Aorta (tissue), 5 donors: ENCODE results near the gene TBCD. TPM values are rescaled to one million over a fixed set of nuclear protein-coding genes. Genes with fewer than 3 reads are reported as not detected.

Experiments used
- ATAC-seq: fragments of 200-7000 bp; cut with Tn5 transposase; one replicate; pipeline ENCODE4 v1.9.1; 2022; ENCODE audit warnings: moderate library complexity; ENCODE audit not compliant: low FRiP score
- DNase-seq, 2 donors: peaks; one replicate each; pipeline ENCODE4 v3.0.0-alpha.2; 2020
- H3K27ac ChIP-seq, 2 donors: one replicate each; pipeline ENCODE4 v1.5.1; 2013; ENCODE audit warnings: low read length in 2 of 2, mild to moderate bottlenecking in 2 of 2, moderate library complexity in 2 of 2, control low read depth in 1 of 2, inconsistent platforms in 1 of 2, low read depth in 1 of 2
- H3K27me3 ChIP-seq, 2 donors: one replicate each; pipeline ENCODE4 v1.6.1; 2013; ENCODE audit warnings: control low read depth in 1 of 2, low read length in 1 of 2, mild to moderate bottlenecking in 1 of 2, moderate library complexity in 1 of 2; ENCODE audit not compliant: insufficient read depth in 2 of 2, control insufficient read depth in 1 of 2
- H3K36me3 ChIP-seq, 2 donors: one replicate each; pipeline ENCODE4 v1.6.1; 2013; ENCODE audit warnings: control low read depth in 1 of 2, low read length in 1 of 2, mild to moderate bottlenecking in 1 of 2; ENCODE audit not compliant: insufficient read depth in 2 of 2, control insufficient read depth in 1 of 2
- H3K4me1 ChIP-seq, 2 donors: one replicate each; pipeline ENCODE4 v1.6.1; 2013; ENCODE audit warnings: low read length in 2 of 2, control low read depth in 1 of 2, mild to moderate bottlenecking in 1 of 2, moderate library complexity in 1 of 2; ENCODE audit not compliant: insufficient read depth in 2 of 2, control insufficient read depth in 1 of 2
- H3K4me3 ChIP-seq, 2 donors: one replicate each; pipeline ENCODE4 v1.5.1; 2013; ENCODE audit warnings: low read length in 2 of 2, control low read depth in 1 of 2, mild to moderate bottlenecking in 1 of 2
- H3K9me3 ChIP-seq: one replicate; pipeline ENCODE4 v1.6.1; 2013; ENCODE audit warnings: mild to moderate bottlenecking, low read length; ENCODE audit not compliant: control insufficient read depth
- WGBS, 2 donors: extraction: QIAGEN DNeasy Blood & Tissue Kit; methylation state at CpG; one replicate each; pipeline ENCODE4 v1.1.7; 2013; 5-methylcytosine and 5-hydroxymethylcytosine counted together
- intact Hi-C, 2 donors: fragments of 100-400 bp; cut with DNase I; formaldehyde crosslinking; loops; one replicate each; pipeline versions ENCODE4 v1.14.2 to v1.15.0; 2022
- polyA plus RNA-seq, 2 donors: library from polyadenylated mRNA; stranded (reverse); fragments of 200-250 nt; gene quantifications; one replicate each; pipeline ENCODE4 v1.2.3, GENCODE V29; 2013
- total RNA-seq, 2 donors: library from RNA; stranded (reverse); fragmentation: NEBNext Ultra II Directional; extraction: Animal tissue kit (Norgen Biotek cat#: 25700); gene quantifications; one replicate each; pipeline ENCODE4 v1.2.1, GENCODE V29; 2021
- donor health status: healthy with polysubstance abuse.
- donor health status: Bipolar disorder and iron deficiency.
- donor health status: DM: no; HTN: no; CAD: no.
- donor health status: DM: no; HTN: no; CAD: no.
- donor health status: DM: yes; HTN: yes; CAD: no.

The TBCD gene
- total and polyA plus RNA-seq, 4 donors = 20.0 to 182 (median 111) TPM

DNA sequence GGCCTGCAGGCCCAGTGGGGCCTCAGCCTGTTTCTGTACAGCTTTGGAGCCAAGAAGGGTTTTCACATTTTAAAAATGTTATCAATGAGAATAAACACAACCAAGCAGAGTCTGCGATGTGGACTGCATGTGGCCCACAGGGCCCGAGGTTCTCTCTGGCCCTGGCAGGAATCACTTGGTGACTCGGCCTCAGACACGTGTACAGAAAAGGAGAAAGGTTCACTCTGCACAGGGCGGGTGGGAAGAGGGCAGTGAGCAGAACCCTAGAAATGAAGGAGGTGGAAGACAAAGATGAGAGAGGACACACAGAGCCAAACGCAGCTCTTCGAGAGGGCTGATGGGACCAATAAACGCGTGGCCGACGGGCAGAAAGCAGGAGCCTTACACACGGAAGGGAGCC lies 99.5 kb downstream of the TBCD start:
- Histone ChIP-seq H3K27ac (no peak overlapping the region), H3K4me1 (no peaks in the 10 kb centered on the region), H3K9me3 (peaks cover 2% of the 10 kb centered on the region), H3K4me3 (no peak overlapping the region), H3K27me3 (no peaks in the 10 kb centered on the region), H3K36me3 (no peaks in the 10 kb centered on the region)
- ATAC-seq = no peak
- intact Hi-C loops = no loop called here
- peak in 1 of 2 donors; percentile 41 for DNase-seq
- 81 to 89% methylated on average over 12 of the region's 12 CpGs for WGBS, 2 donors

DNA sequence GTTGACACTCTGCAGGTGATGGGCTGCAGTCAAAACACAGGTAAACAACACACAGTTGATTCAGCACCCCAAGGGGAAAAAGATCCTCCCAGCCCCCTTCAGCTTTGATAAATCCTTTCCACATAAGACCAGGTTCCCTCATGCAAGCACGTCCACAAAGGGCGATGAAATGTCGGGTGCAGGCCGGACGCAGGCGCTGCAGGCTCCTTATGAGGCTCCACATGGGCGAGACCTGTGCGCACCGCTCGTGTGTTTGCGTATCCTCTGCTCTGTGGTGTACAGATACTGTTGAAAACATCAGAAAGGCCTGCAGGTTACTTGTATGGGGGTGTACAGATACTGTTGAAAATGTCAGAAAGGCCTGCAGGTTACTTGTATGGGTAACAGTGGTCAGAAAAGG lies 102.4 kb downstream of the TBCD start:
- ATAC-seq (no peak), DNase-seq (peak in 1 of 2 donors; percentile 61)
- intact Hi-C loops = no loop called here
- peaks cover 2% of the 10 kb centered on the region for H3K9me3 ChIP-seq
- no peaks in the 10 kb centered on the region for H3K36me3 ChIP-seq
- H3K27me3 ChIP-seq = no peaks in the 10 kb centered on the region
- H3K4me3 ChIP-seq = no peak overlapping the region
- WGBS, 2 donors = 95 to 96% methylated on average over 11 of the region's 11 CpGs
- no peaks in the 10 kb centered on the region for H3K4me1 ChIP-seq
- no peak overlapping the region for H3K27ac ChIP-seq

DNA sequence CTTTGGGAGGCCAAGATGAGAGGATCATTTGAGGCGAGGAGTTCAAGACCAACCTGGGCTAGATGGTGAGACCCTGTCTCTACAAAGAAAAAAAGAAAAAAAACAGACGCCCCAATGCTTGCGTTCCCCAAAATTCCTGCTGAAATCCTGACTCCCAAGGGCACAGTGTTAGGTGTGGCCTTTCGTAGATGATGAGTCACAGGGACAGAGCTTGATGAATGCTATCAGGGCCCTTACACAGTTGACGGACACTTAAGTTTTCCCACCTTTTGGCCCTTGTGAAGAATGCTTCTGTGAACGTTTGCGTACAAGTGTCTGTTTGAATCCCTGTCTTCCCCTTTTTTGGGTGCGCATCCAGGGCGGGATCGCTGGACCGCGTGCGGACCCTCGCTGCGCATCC lies 104.5 kb downstream of the TBCD start:
- DNase-seq (peak in 1 of 2 donors; percentile 2), ATAC-seq (no peak)
- Histone ChIP-seq H3K9me3 (no peaks in the 10 kb centered on the region), H3K27me3 (no peaks in the 10 kb centered on the region), H3K4me1 (no peaks in the 10 kb centered on the region), H3K27ac (no peak overlapping the region), H3K36me3 (no peaks in the 10 kb centered on the region), H3K4me3 (no peak overlapping the region)
- WGBS, 2 donors = 89 to 92% methylated on average over 15 of the region's 15 CpGs
- intact Hi-C loops = no loop called here

DNA sequence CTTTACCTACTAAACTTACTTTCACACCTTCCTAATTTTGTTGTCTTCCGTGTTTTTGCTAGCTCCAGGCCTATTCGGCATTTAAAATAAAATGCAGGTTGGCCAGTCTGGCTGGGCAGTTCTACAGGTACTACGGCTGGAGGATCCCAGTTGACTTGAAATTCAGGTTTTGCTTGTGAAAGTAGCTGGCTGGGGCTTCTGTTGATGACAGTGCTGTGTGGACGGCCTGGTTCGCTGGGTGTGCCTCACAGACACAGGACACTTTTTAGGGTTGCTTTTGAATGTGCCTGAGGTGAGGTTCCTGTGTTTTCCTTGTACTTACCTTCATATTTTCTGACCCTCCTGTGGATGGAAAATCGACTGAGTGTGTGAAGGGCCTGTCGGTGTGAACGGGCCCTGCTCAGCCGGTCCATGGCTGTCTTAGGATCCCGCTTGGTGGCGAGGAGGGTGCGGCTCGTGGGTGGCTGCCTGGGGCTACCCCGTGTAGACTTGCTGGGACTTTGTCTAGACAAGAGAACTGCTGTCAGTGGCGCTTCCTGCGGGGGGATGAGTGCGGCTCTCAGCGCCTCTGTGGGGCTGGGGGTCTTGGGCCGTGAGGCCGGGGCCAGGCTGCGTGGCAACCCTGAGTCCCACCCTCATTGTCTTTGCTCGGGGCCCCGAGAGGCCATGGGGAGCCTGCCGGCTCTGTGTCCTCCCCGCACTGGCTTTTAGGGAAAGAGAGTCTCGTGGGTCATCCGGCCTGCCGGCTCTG lies 106.7 kb downstream of the TBCD start:
- no peaks in the 10 kb centered on the region for H3K27me3 ChIP-seq
- ATAC-seq (no peak), DNase-seq (peak in 1 of 2 donors; percentile 73)
- intact Hi-C loops = no loop called here
- no peaks in the 10 kb centered on the region for H3K4me1 ChIP-seq
- no peaks in the 10 kb centered on the region for H3K36me3 ChIP-seq
- no peak overlapping the region for H3K4me3 ChIP-seq
- H3K27ac ChIP-seq = no peak overlapping the region
- 92 to 94% methylated on average over 28 of the region's 28 CpGs for WGBS, 2 donors
- H3K9me3 ChIP-seq = no peaks in the 10 kb centered on the region

DNA sequence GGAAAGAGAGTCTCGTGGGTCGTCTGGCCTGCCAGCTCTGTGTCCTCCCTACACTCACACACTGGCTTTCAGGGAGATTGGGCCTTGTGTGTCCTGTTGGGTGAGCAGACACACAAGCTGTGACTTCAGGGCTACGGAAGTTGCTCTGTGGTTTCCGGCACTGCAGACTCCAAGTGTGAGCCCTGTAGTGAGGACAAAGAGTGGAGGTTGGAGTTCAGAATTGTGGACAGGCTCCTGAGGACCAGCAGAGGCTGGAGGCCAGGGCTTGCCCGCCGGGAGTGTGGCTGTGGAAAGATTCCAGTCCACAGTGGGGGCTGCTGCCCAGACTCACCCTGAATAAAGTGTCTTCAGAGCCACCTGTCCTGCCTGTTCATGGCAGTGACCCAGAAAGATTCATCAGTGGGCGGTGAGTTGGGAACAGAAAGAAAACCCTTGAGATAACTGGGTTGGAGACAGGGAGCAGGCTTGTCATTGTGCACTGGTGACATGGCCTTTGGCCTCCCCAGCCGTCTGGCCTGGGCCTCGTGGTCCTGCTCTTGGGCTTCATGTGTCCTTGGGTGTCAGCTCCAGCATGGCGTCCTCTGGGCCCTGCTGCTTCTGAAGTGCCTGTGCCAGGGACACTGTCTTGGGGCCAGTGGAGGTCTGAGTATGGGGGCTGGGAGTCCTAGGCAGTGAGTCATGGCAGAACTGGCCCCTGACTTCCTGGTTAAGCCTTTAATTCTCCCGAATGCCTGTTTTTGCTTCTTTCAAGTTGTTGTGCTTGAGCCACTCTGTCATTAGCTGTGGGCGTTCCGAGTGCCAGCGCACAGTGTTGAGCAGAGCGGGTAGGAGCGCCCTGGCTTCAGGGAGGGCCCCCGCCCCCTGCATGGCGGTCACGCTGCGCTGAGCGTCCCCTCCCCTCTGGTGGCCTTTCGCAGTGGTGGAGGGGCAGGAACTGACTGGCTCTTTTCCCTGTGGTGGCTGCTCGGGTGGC lies 107.9 kb downstream of the TBCD start:
- Histone ChIP-seq H3K27me3 (no peaks in the 10 kb centered on the region), H3K4me3 (no peak overlapping the region), H3K27ac (no peak overlapping the region), H3K36me3 (no peaks in the 10 kb centered on the region), H3K4me1 (no peaks in the 10 kb centered on the region), H3K9me3 (no peaks in the 10 kb centered on the region)
- ATAC-seq = peak; percentile 12
- DNase-seq = peak; percentile 80 to 83
- 68 to 80% methylated on average over 22 to 23 of the region's 23 CpGs for WGBS, 2 donors
- intact Hi-C loops = loop anchor here in 1 of 2 donors (10.0 kb wide), 1 partner anchor 55 kb away; no protein-coding TSS in a partner anchor

DNA sequence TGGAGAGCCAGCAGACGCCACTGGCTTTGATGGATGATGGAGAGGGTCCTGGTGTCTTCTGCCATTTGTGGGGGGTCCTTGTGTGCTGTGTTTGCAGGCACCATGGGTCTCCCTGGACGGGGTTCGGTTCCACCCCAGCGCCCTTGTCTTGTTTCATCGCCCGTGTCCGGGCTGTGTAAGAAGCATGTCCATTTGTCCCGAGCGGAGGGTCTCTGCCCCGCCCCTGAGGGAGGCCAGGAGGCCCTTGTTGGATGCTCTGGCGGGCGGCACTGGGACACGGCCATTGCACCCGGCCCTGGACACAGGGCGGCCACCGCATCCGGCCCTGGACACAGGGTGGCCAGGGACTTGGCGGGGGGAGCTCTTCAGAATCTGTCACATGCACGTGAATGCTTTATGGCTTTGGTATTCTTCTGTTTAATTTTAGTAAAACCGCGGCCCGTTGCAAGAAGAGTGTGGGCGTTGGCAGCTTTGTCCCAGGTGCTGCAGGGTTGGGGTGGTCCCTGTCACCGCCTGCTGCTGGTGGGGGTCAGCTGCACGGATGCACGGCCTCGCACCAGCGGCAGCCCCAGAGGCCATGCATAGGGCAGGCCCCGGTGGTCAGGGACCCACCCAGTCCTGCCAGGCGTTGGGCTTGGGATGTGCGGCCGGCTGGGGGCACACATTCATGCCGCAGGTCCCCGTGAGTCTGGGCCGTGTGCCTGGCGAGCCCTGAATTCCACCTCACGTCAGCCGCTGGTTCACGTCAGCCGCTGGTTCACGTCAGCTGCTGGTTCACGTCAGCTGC lies 108.9 kb downstream of the TBCD start:
- H3K27ac ChIP-seq = no peak overlapping the region
- no peaks in the 10 kb centered on the region for H3K4me1 ChIP-seq
- DNase-seq (peak in 1 of 2 donors; percentile 69), ATAC-seq (no peak)
- no peaks in the 10 kb centered on the region for H3K27me3 ChIP-seq
- WGBS, 2 donors = 91 to 93% methylated on average over 41 to 42 of the region's 42 CpGs
- intact Hi-C loops = loop anchor here in 1 of 2 donors (10.0 kb wide), 1 partner anchor 56 kb away; no protein-coding TSS in a partner anchor
- H3K4me3 ChIP-seq = no peak overlapping the region
- no peaks in the 10 kb centered on the region for H3K36me3 ChIP-seq
- no peaks in the 10 kb centered on the region for H3K9me3 ChIP-seq

DNA sequence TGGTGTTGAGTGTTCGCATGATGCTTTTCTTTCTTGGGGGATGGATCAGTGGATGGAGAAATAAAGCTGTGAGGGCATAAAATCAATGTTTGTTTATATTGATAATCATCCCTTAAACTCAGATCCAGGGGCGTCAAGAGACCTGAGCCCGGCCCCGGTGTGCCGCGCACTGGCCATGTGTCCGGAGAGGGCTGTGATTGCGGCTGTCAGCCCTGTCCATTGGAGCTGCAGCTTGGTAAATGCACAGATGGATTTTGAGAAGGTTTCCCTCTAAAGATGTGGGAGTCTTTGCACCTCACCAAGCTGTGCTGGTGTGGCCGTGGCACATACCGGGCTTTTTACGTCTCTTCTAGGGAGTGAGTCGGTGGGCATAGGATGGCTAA lies 109.5 kb downstream of the TBCD start:
- WGBS, 2 donors = 96 to 97% methylated on average over 12 of the region's 12 CpGs
- Histone ChIP-seq H3K27ac (no peak overlapping the region), H3K27me3 (no peaks in the 10 kb centered on the region), H3K36me3 (no peaks in the 10 kb centered on the region), H3K4me3 (no peak overlapping the region), H3K9me3 (no peaks in the 10 kb centered on the region), H3K4me1 (no peaks in the 10 kb centered on the region)
- intact Hi-C loops = loop anchor here in 1 of 2 donors (10.0 kb wide), 1 partner anchor 57 kb away; no protein-coding TSS in a partner anchor
- ATAC-seq (no peak), DNase-seq (peak in 1 of 2 donors; percentile 22)

DNA sequence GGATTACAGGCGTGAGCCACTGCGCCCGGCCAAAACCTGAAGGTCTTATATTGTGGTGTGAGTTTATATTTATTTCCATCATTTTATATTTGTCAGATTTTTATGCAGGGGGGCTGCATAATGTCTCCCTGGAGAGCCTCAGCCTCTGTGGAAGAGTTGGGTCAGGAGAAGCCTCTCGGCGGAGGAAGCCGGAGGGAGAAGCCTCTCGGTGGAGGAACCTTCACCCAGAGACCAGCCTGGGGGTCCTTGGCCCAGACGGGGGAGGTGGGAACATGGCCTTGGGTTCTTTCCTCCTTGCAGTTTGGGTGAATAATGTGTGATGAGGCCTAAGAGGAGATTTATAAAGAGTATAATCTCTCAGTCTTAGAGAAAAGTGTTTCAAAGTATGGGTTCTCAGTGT lies 110.3 kb downstream of the TBCD start:
- no peaks in the 10 kb centered on the region for H3K4me1 ChIP-seq
- H3K4me3 ChIP-seq = no peak overlapping the region
- H3K36me3 ChIP-seq = no peaks in the 10 kb centered on the region
- ATAC-seq (no peak), DNase-seq (peak in 1 of 2 donors; percentile 55)
- H3K27me3 ChIP-seq = no peaks in the 10 kb centered on the region
- WGBS, 2 donors = 95 to 96% methylated on average over 8 of the region's 8 CpGs
- no peaks in the 10 kb centered on the region for H3K9me3 ChIP-seq
- intact Hi-C loops = loop anchor here in 1 of 2 donors (10.0 kb wide), 1 partner anchor 57 kb away; no protein-coding TSS in a partner anchor
- no peak overlapping the region for H3K27ac ChIP-seq
